Measurements from ENCODE around the gene XPR1.

XPR1 gene

GRCh38 chr1:180728472-180729106 lies 96.8 kb downstream of the XPR1 start:
- no peaks in the 10 kb centered on the region for H3K4me1 ChIP-seq (ENCODE audit: insufficient read depth, low read length)
- H3K36me3 ChIP-seq (ENCODE audit: insufficient read depth, low read length) = no peaks in the 10 kb centered on the region
- no peaks in the 10 kb centered on the region for H3K27me3 ChIP-seq (ENCODE audit: control insufficient read depth in 1 of 2, insufficient read depth in 2 of 2, low read length in 2 of 2)
- H3K4me3 ChIP-seq (ENCODE audit: low read depth in 1 of 2, low read length in 2 of 2) = no peak overlapping the region
- no peaks in the 10 kb centered on the region for H3K9me3 ChIP-seq (ENCODE audit: low read length)
- no peak overlapping the region for H3K27ac ChIP-seq (ENCODE audit: low read depth, low read length)
- no peak overlapping the region for H3K9ac ChIP-seq (ENCODE audit: low read length)

DNA sequence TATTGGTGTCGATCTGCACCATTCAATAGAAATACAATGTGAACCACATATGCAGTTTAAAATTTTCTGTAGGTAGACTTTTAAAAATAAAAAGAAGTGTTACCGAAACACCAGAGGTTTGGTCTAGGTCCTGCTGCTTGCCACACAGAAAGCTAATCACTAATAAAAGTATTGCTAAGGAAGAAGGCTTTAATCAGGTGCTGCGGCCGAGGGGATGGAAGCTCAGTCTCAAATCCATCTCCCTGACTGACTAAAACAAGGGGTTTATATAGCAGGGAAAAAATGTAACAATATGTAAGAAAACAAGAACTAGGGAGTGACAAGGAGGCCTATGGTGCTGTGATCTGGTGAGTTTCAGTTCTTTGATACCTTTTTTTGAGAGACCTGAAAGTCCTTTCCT lies 99.3 kb downstream of the XPR1 start:
- Histone ChIP-seq H3K4me3 (ENCODE audit: low read depth in 1 of 2, low read length in 2 of 2) (no peak overlapping the region), H3K9me3 (ENCODE audit: low read length) (no peaks in the 10 kb centered on the region), H3K4me1 (ENCODE audit: insufficient read depth, low read length) (no peaks in the 10 kb centered on the region), H3K9ac (ENCODE audit: low read length) (no peak overlapping the region), H3K27me3 (ENCODE audit: control insufficient read depth in 1 of 2, insufficient read depth in 2 of 2, low read length in 2 of 2) (no peaks in the 10 kb centered on the region), H3K27ac (ENCODE audit: low read depth, low read length) (no peak overlapping the region), H3K36me3 (ENCODE audit: insufficient read depth, low read length) (no peaks in the 10 kb centered on the region)

DNA sequence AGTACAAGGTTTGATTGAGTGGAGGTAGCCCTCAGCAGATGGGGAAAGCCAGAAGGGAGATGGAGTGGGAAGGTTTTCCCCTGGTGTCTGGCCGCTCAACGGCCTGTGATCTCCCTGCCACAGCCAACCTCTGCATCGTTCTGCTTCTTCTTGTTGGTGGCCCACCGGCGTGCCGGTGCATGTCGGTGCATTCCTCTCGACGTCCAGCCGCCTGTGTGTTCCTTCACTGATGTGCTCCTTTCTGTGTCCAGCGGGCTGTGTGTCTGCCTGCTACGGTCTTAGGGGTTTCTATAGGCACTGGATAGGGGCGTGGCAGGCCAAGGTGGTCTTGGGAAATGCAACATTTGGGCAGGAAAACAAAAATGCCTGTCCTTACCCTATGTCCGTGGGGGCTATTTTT lies 101.0 kb downstream of the XPR1 start:
- Histone ChIP-seq H3K27ac (ENCODE audit: low read depth, low read length) (no peak overlapping the region), H3K27me3 (ENCODE audit: control insufficient read depth in 1 of 2, insufficient read depth in 2 of 2, low read length in 2 of 2) (no peaks in the 10 kb centered on the region), H3K36me3 (ENCODE audit: insufficient read depth, low read length) (no peaks in the 10 kb centered on the region), H3K9ac (ENCODE audit: low read length) (no peak overlapping the region), H3K4me1 (ENCODE audit: insufficient read depth, low read length) (no peaks in the 10 kb centered on the region), H3K4me3 (ENCODE audit: low read depth in 1 of 2, low read length in 2 of 2) (no peak overlapping the region), H3K9me3 (ENCODE audit: low read length) (no peaks in the 10 kb centered on the region)

- Histone ChIP-seq H3K4me3 (ENCODE audit: low read depth in 1 of 2, low read length in 2 of 2) (no peak overlapping the region), H3K4me1 (ENCODE audit: insufficient read depth, low read length) (no peaks in the 10 kb centered on the region), H3K9ac (ENCODE audit: low read length) (no peak overlapping the region), H3K27me3 (ENCODE audit: control insufficient read depth in 1 of 2, insufficient read depth in 2 of 2, low read length in 2 of 2) (no peaks in the 10 kb centered on the region), H3K9me3 (ENCODE audit: low read length) (no peaks in the 10 kb centered on the region), H3K36me3 (ENCODE audit: insufficient read depth, low read length) (no peaks in the 10 kb centered on the region), H3K27ac (ENCODE audit: low read depth, low read length) (no peak overlapping the region)
Measured at GRCh38 chr1:180734366-180734765, 102.5 kb downstream of the XPR1 start.

DNA sequence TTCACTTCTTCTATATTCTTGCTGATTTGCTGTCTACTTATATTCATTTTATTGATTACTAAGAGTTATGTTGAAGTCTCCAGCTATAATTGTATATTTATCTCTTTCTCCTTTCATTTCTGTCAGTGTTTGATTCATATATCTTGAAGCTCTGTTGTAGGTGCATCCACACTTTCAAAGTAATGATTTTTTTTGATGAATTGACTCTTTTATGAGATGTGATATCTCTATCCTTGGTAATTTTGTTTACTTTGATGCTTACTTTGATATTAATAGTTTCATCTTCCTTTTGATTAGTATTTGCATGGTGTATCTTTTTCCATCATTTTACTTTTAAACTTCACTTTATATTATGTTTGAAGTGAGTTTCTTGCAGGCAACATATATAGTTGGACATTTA lies 110.8 kb downstream of the XPR1 start:
- Histone ChIP-seq H3K27ac (ENCODE audit: low read depth, low read length) (no peak overlapping the region), H3K36me3 (ENCODE audit: insufficient read depth, low read length) (no peaks in the 10 kb centered on the region), H3K4me1 (ENCODE audit: insufficient read depth, low read length) (no peaks in the 10 kb centered on the region)

GRCh38 chr1:180743868-180744267 lies 112.0 kb downstream of the XPR1 start:
- Histone ChIP-seq H3K9me3 (ENCODE audit: low read length) (peaks cover 4% of the 10 kb centered on the region), H3K4me3 (ENCODE audit: low read depth in 1 of 2, low read length in 2 of 2) (no peak overlapping the region), H3K27me3 (ENCODE audit: control insufficient read depth in 1 of 2, insufficient read depth in 2 of 2, low read length in 2 of 2) (no peaks in the 10 kb centered on the region), H3K36me3 (ENCODE audit: insufficient read depth, low read length) (no peaks in the 10 kb centered on the region), H3K9ac (ENCODE audit: low read length) (no peak overlapping the region), H3K27ac (ENCODE audit: low read depth, low read length) (no peak overlapping the region), H3K4me1 (ENCODE audit: insufficient read depth, low read length) (no peaks in the 10 kb centered on the region)

More for the DNA sequence above, 110.8 kb downstream of the XPR1 start:
- Histone ChIP-seq H3K4me3 (ENCODE audit: low read depth in 1 of 2, low read length in 2 of 2) (no peak overlapping the region), H3K27me3 (ENCODE audit: control insufficient read depth in 1 of 2, insufficient read depth in 2 of 2, low read length in 2 of 2) (no peaks in the 10 kb centered on the region), H3K9me3 (ENCODE audit: low read length) (peaks cover 4% of the 10 kb centered on the region), H3K9ac (ENCODE audit: low read length) (no peak overlapping the region)

- Histone ChIP-seq H3K9me3 (ENCODE audit: low read length) (peaks cover 4% of the 10 kb centered on the region), H3K4me3 (ENCODE audit: low read depth in 1 of 2, low read length in 2 of 2) (no peak overlapping the region), H3K36me3 (ENCODE audit: insufficient read depth, low read length) (no peaks in the 10 kb centered on the region), H3K27me3 (ENCODE audit: control insufficient read depth in 1 of 2, insufficient read depth in 2 of 2, low read length in 2 of 2) (no peaks in the 10 kb centered on the region), H3K4me1 (ENCODE audit: insufficient read depth, low read length) (no peaks in the 10 kb centered on the region), H3K27ac (ENCODE audit: low read depth, low read length) (no peak overlapping the region), H3K9ac (ENCODE audit: low read length) (no peak overlapping the region)
Measured at GRCh38 chr1:180745098-180745497, 113.3 kb downstream of the XPR1 start.

DNA sequence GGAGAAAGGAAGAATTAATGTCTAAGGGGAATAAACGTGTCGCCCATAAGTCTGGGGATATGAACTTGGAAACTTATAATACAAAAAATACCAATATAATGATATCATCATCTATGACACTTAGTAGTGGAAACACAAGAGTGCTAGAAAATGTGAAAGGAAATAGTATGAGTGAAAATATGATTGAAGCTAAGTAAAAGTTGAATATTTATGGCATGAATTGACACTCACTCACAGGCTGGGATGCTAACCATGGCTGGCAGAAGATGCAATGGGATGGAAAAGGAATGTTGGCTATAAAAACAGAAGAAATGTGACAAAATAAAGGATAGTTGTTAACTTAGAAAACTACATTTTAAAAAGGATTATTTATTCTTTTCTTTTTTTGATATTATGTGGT lies 120.1 kb downstream of the XPR1 start:
- Histone ChIP-seq H3K4me1 (ENCODE audit: insufficient read depth, low read length) (no peaks in the 10 kb centered on the region), H3K27ac (ENCODE audit: low read depth, low read length) (no peak overlapping the region), H3K36me3 (ENCODE audit: insufficient read depth, low read length) (no peaks in the 10 kb centered on the region), H3K4me3 (ENCODE audit: low read depth in 1 of 2, low read length in 2 of 2) (no peak overlapping the region), H3K27me3 (ENCODE audit: control insufficient read depth in 1 of 2, insufficient read depth in 2 of 2, low read length in 2 of 2) (no peaks in the 10 kb centered on the region), H3K9me3 (ENCODE audit: low read length) (no peaks in the 10 kb centered on the region), H3K9ac (ENCODE audit: low read length) (no peak overlapping the region)

DNA sequence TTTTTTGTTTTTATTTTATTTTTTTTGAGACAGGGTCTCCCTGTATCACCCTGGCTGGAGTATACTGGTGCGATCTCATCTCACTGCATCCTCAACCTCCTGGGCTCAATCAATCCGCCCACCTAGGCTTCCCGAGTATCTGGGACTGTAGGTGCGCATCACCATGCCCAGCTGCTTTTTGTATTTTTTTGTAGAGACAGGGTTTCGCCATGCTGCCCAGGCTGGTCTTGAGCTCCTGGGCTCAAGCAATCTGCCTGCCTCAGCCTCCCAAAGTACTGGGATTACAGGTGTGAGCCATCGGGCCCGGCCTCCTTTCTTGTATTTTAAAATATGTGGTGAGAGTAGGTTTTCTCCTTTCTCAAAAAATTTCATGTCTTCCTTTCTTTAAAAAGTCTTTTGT lies 122.6 kb downstream of the XPR1 start:
- no peaks in the 10 kb centered on the region for H3K9me3 ChIP-seq (ENCODE audit: low read length)
- H3K4me1 ChIP-seq (ENCODE audit: insufficient read depth, low read length) = no peaks in the 10 kb centered on the region
- H3K27me3 ChIP-seq (ENCODE audit: control insufficient read depth in 1 of 2, insufficient read depth in 2 of 2, low read length in 2 of 2) = no peaks in the 10 kb centered on the region
- no peak overlapping the region for H3K4me3 ChIP-seq (ENCODE audit: low read depth in 1 of 2, low read length in 2 of 2)
- no peak overlapping the region for H3K27ac ChIP-seq (ENCODE audit: low read depth, low read length)
- no peak overlapping the region for H3K9ac ChIP-seq (ENCODE audit: low read length)
- H3K36me3 ChIP-seq (ENCODE audit: insufficient read depth, low read length) = no peaks in the 10 kb centered on the region

GRCh38 chr1:180757657-180758056 lies 125.8 kb downstream of the XPR1 start:
- Histone ChIP-seq H3K4me1 (ENCODE audit: insufficient read depth, low read length) (no peaks in the 10 kb centered on the region), H3K36me3 (ENCODE audit: insufficient read depth, low read length) (no peaks in the 10 kb centered on the region), H3K9ac (ENCODE audit: low read length) (no peak overlapping the region), H3K27me3 (ENCODE audit: control insufficient read depth in 1 of 2, insufficient read depth in 2 of 2, low read length in 2 of 2) (no peaks in the 10 kb centered on the region), H3K27ac (ENCODE audit: low read depth, low read length) (no peak overlapping the region), H3K9me3 (ENCODE audit: low read length) (no peaks in the 10 kb centered on the region), H3K4me3 (ENCODE audit: low read depth in 1 of 2, low read length in 2 of 2) (no peak overlapping the region)

- Histone ChIP-seq H3K27me3 (ENCODE audit: control insufficient read depth in 1 of 2, insufficient read depth in 2 of 2, low read length in 2 of 2) (no peaks in the 10 kb centered on the region), H3K4me1 (ENCODE audit: insufficient read depth, low read length) (no peaks in the 10 kb centered on the region)
Measured at GRCh38 chr1:180762796-180763195, 131.0 kb downstream of the XPR1 start.

GRCh38 chr1:180765151-180765550 lies 133.3 kb downstream of the XPR1 start:
- no peaks in the 10 kb centered on the region for H3K4me1 ChIP-seq (ENCODE audit: insufficient read depth, low read length)
- no peak overlapping the region for H3K9ac ChIP-seq (ENCODE audit: low read length)
- no peaks in the 10 kb centered on the region for H3K36me3 ChIP-seq (ENCODE audit: insufficient read depth, low read length)
- H3K4me3 ChIP-seq (ENCODE audit: low read depth in 1 of 2, low read length in 2 of 2) = no peak overlapping the region
- H3K9me3 ChIP-seq (ENCODE audit: low read length) = no peaks in the 10 kb centered on the region
- no peak overlapping the region for H3K27ac ChIP-seq (ENCODE audit: low read depth, low read length)
- no peaks in the 10 kb centered on the region for H3K27me3 ChIP-seq (ENCODE audit: control insufficient read depth in 1 of 2, insufficient read depth in 2 of 2, low read length in 2 of 2)

More at GRCh38 chr1:180762796-180763195, 131.0 kb downstream of the XPR1 start:
- Histone ChIP-seq H3K9me3 (ENCODE audit: low read length) (no peaks in the 10 kb centered on the region), H3K9ac (ENCODE audit: low read length) (no peak overlapping the region), H3K36me3 (ENCODE audit: insufficient read depth, low read length) (no peaks in the 10 kb centered on the region), H3K27ac (ENCODE audit: low read depth, low read length) (no peak overlapping the region), H3K4me3 (ENCODE audit: low read depth in 1 of 2, low read length in 2 of 2) (no peak overlapping the region)
